ENCODE data around the gene OSTF1.

DNA sequence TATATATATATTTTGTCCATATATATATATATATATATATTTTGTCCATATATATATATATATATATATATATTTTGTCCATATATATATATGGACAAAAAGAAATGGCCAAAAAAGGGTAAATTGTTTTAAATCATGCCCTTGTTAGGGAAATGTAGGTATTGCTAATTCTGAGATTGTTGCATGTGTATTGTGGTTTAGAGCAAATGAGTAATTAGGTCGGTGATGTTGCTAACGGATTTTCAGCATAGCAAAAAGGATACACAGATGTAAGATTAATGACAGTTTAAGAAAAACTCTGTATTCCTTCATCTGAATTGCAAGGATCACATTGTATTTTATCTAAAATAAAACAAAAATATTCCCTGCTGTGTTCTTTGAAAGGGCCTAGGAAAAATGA lies 40.2 kb downstream of the OSTF1 start:
- TF ChIP-seq, protein P1, sequence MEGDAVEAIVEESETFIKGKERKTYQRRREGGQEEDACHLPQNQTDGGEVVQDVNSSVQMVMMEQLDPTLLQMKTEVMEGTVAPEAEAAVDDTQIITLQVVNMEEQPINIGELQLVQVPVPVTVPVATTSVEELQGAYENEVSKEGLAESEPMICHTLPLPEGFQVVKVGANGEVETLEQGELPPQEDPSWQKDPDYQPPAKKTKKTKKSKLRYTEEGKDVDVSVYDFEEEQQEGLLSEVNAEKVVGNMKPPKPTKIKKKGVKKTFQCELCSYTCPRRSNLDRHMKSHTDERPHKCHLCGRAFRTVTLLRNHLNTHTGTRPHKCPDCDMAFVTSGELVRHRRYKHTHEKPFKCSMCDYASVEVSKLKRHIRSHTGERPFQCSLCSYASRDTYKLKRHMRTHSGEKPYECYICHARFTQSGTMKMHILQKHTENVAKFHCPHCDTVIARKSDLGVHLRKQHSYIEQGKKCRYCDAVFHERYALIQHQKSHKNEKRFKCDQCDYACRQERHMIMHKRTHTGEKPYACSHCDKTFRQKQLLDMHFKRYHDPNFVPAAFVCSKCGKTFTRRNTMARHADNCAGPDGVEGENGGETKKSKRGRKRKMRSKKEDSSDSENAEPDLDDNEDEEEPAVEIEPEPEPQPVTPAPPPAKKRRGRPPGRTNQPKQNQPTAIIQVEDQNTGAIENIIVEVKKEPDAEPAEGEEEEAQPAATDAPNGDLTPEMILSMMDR (IDR thresholded peaks at IDR 0.05; ENCODE audit: poor library complexity): no peak
- no peak for TF ChIP-seq EZH2phosphoT487 (IDR thresholded peaks at IDR 0.05; ENCODE audit: low read depth, severe bottlenecking, unreplicated experiment)

All from hepatocyte (in vitro differentiated cells).